Stimulated activated CD4-positive, alpha-beta T cell treated with anti-CD3 and anti-CD28 coated beads, Interleukin-12 subunit alpha, Interleukin-12 subunit beta, amount 100 ng/mL, for 4 hours (primary cell): Measurements from ENCODE around the gene CALD1.

Experiments used
- DNase-seq: peaks from one replicate; pipeline ENCODE4 v3.0.0-alpha.2; 2020

The CALD1 gene

GRCh38 chr7:134870156-134870555 is 90.7 kb downstream of the CALD1 start:
- DNase-seq, result no peak

- no peak for DNase-seq
These were observed 91.3 kb downstream of the CALD1 start for GRCh38 chr7:134870781-134871180.

GRCh38 chr7:134873253-134873652 is 93.8 kb downstream of the CALD1 start:
- no peak for DNase-seq

- no peak for DNase-seq
These were observed 95.0 kb downstream of the CALD1 start for GRCh38 chr7:134874407-134874806.

GRCh38 chr7:134875867-134876266 is 96.4 kb downstream of the CALD1 start:
- DNase-seq, result no peak

GRCh38 chr7:134878746-134879357 is 99.4 kb downstream of the CALD1 start:
- no peak for DNase-seq

- no peak for DNase-seq
These were observed 100.5 kb downstream of the CALD1 start for GRCh38 chr7:134879815-134880475.

GRCh38 chr7:134882481-134882880 is 103.0 kb downstream of the CALD1 start:
- DNase-seq, result no peak

- no peak for DNase-seq
These were observed 106.5 kb downstream of the CALD1 start for GRCh38 chr7:134885967-134886352.

GRCh38 chr7:134886353-134887057 is 107.1 kb downstream of the CALD1 start:
- DNase-seq, result no peak

GRCh38 chr7:134887523-134887922 is 108.1 kb downstream of the CALD1 start:
- no peak for DNase-seq

- DNase-seq, result no peak
These were observed 108.8 kb downstream of the CALD1 start for GRCh38 chr7:134888141-134888740.

- no peak for DNase-seq
These were observed 111.1 kb downstream of the CALD1 start for GRCh38 chr7:134890246-134891240.

- no peak for DNase-seq
These were observed 111.8 kb downstream of the CALD1 start for GRCh38 chr7:134891262-134891695.

- no peak for DNase-seq
These were observed 112.6 kb downstream of the CALD1 start for GRCh38 chr7:134891696-134892678.

- DNase-seq, result no peak
These were observed 113.5 kb downstream of the CALD1 start for GRCh38 chr7:134892963-134893362.

- DNase-seq, result no peak
These were observed 114.5 kb downstream of the CALD1 start for GRCh38 chr7:134893920-134894319.

GRCh38 chr7:134894928-134895327 is 115.5 kb downstream of the CALD1 start:
- no peak for DNase-seq

GRCh38 chr7:134896073-134896472 is 116.6 kb downstream of the CALD1 start:
- DNase-seq, result no peak

- no peak for DNase-seq
These were observed 118.5 kb downstream of the CALD1 start for GRCh38 chr7:134897936-134898335.

- DNase-seq, result no peak
These were observed 120.3 kb downstream of the CALD1 start for GRCh38 chr7:134899729-134900128.
